Measurements from ENCODE around the gene MEIOSIN. TPM values are rescaled to one million over a fixed set of nuclear protein-coding genes. Genes with fewer than 3 reads are reported as not detected.
A peak's percentile ranks its signal among the peaks of the same experiment; 100 is the strongest.

MEIOSIN gene
- total and polyA plus RNA-seq, 2 of the 13 experiments (the other 11 are each of a cell fraction or from before 2014, with no cell fraction given) = not detected

GRCh38 chr19:45768984-45769782, 35.9 kb downstream of the MEIOSIN start, which contains the start of gene SIX5 (continued):
- TF ChIP-seq NAIF1 (CRISPR knock-in tag; IDR thresholded peaks at IDR 0.05; ENCODE audit: borderline replicate concordance) (peak; percentile 96), TEF (CRISPR knock-in tag; IDR thresholded peaks at IDR 0.05) (peak; percentile 38; the same call in 1 of the 2 replicates), ZNF280B (CRISPR knock-in tag; IDR thresholded peaks at IDR 0.05; ENCODE audit: borderline replicate concordance) (no peak; the same call in 1 of the 2 replicates), ZNF253 (CRISPR knock-in tag; IDR thresholded peaks at IDR 0.05; ENCODE audit: borderline replicate concordance) (no peak), ELF3 (CRISPR knock-in tag; IDR thresholded peaks at IDR 0.05) (peak; percentile 50), MAF1 (CRISPR knock-in tag; IDR thresholded peaks at IDR 0.05; ENCODE audit: borderline replicate concordance) (0 out of 2 replicates have a peak, but pooled peaks have one; percentile 63), FOXJ3 (CRISPR knock-in tag; IDR thresholded peaks at IDR 0.05; ENCODE audit: borderline replicate concordance) (peak; percentile 40; the same call in 1 of the 2 replicates), SRY (CRISPR knock-in tag; IDR thresholded peaks at IDR 0.05) (no peak), ZNF720 (CRISPR knock-in tag; IDR thresholded peaks at IDR 0.05) (no peak), EED (CRISPR knock-in tag; IDR thresholded peaks at IDR 0.05) (0 out of 2 replicates have a peak, but pooled peaks have one; percentile 58), SCMH1 (CRISPR knock-in tag; IDR thresholded peaks at IDR 0.05; ENCODE audit: borderline replicate concordance) (no peak), ZKSCAN1 (IDR thresholded peaks at IDR 0.05; ENCODE audit: low read length) (no peak), SIN3A (IDR thresholded peaks at IDR 0.05; ENCODE audit: borderline replicate concordance, low read depth, low read length) (peak; percentile 72; the same call in 1 of the 2 replicates), TFE3 (CRISPR knock-in tag; IDR thresholded peaks at IDR 0.05) (0 out of 2 replicates have a peak, but pooled peaks have one; percentile 51), HNF4G (IDR thresholded peaks at IDR 0.05; ENCODE audit: borderline replicate concordance, low read depth, low read length) (peak; percentile 31; the same call in 1 of the 2 replicates), HNF4G (CRISPR knock-in tag; IDR thresholded peaks at IDR 0.05; ENCODE audit: borderline replicate concordance, low read depth) (no peak), GABPA (IDR thresholded peaks at IDR 0.05; ENCODE audit: low read depth, low read length) (no peak), GABPA (CRISPR knock-in tag; IDR thresholded peaks at IDR 0.05; ENCODE audit: low read depth) (peak; percentile 73), ARID4A (CRISPR knock-in tag; IDR thresholded peaks at IDR 0.05; ENCODE audit: borderline replicate concordance) (peak; percentile 81), ZIK1 (CRISPR knock-in tag; IDR thresholded peaks at IDR 0.05; ENCODE audit: borderline replicate concordance, low read depth) (0 out of 2 replicates have a peak, but pooled peaks have one; percentile 55)

Data from HepG2 (cell line).